HUDEP-2 (cell line): ENCODE measurements around the gene HOXC5.
"Not testable (repeated sequence)": the region's sequence is repeated elsewhere in the genome, so short reads cannot be mapped to it uniquely, and the experiment has no call there.

Source experiments
- DNase-seq, 76 experiments: peaks; one replicate each; lab custom pipeline; 2025; ENCODE audit not compliant: unreplicated experiment in 76 of 76; lab: John Stamatoyannopoulos, UW

The HOXC5 gene

GRCh38 chr12:54032086-54032619 lies 697 bp upstream of the HOXC5 start:
- no peak for DNase-seq

- no peak for DNase-seq
Measured at GRCh38 chr12:54033106-54033979, 493 bp downstream of the HOXC5 start.

- DNase-seq: no peak
Measured at GRCh38 chr12:54033980-54034784, 1.3 kb downstream of the HOXC5 start.

- no peak for DNase-seq
Measured at GRCh38 chr12:54034785-54035310, 2.0 kb downstream of the HOXC5 start.

GRCh38 chr12:54035568-54036264 lies 2.9 kb downstream of the HOXC5 start:
- DNase-seq: no peak

- DNase-seq: no peak
Measured at GRCh38 chr12:54036620-54037359, 3.9 kb downstream of the HOXC5 start.

- DNase-seq: no peak
Measured at GRCh38 chr12:54037360-54038283, 4.8 kb downstream of the HOXC5 start.

GRCh38 chr12:54038284-54038870 lies 5.5 kb downstream of the HOXC5 start:
- no peak for DNase-seq

- no peak for DNase-seq
Measured at GRCh38 chr12:54038871-54039414, 6.1 kb downstream of the HOXC5 start.

GRCh38 chr12:54039417-54040147 lies 6.7 kb downstream of the HOXC5 start:
- no peak for DNase-seq

GRCh38 chr12:54040148-54040494 lies 7.3 kb downstream of the HOXC5 start:
- DNase-seq: no peak

- DNase-seq: no peak
Measured at GRCh38 chr12:54040648-54041047, 7.8 kb downstream of the HOXC5 start.

- no peak for DNase-seq
Measured at GRCh38 chr12:54041097-54041690, 8.3 kb downstream of the HOXC5 start.

GRCh38 chr12:54042033-54042432 lies 9.2 kb downstream of the HOXC5 start:
- not testable (repeated sequence) for DNase-seq

- no peak for DNase-seq
Measured at GRCh38 chr12:54042970-54043853, 10.4 kb downstream of the HOXC5 start.

GRCh38 chr12:54044425-54045103 lies 11.7 kb downstream of the HOXC5 start:
- DNase-seq: no peak
